GM12891 (cell line): ENCODE data around the gene MPL.

Experiments used
- POLR2A ChIP-seq: IDR thresholded peaks from 2 replicates; pipeline ENCODE4 v1.6.1; 2011; ENCODE audit warnings: low read depth, low read length, control low read depth
- POLR2AphosphoS5 ChIP-seq: IDR thresholded peaks from 2 replicates; pipeline ENCODE4 v1.6.1; 2011; ENCODE audit warnings: low read depth, low read length, control low read depth
- SPI1 ChIP-seq: IDR thresholded peaks from 2 replicates; pipeline ENCODE4 v1.6.1; 2011; ENCODE audit warnings: low read depth, low read length, control low read depth
- TAF1 ChIP-seq: IDR thresholded peaks from 2 replicates; pipeline ENCODE4 v1.6.1; 2011; ENCODE audit warnings: low read depth, low read length, control low read depth

GRCh38 chr1:43396059-43396458 lies 58.4 kb downstream of the MPL start:
- TF ChIP-seq POLR2A (no peak), POLR2AphosphoS5 (no peak), TAF1 (no peak), SPI1 (no peak)
